Measurements from ENCODE around the gene SMAD5. TPM values are rescaled to one million over a fixed set of nuclear protein-coding genes. Genes with fewer than 3 reads are reported as not detected.

SMAD5 gene
- total and polyA plus RNA-seq, 2 of the 8 experiments (the other 6 are each of a cell fraction or from before 2014, with no cell fraction given) = 30.2 to 60.5 TPM

GRCh38 chr5:136084698-136085097, 47.9 kb upstream of the SMAD5 start:
- DNase-seq (ENCODE audit: low read depth in 1 of 2, low spot score in 2 of 2) (no peak), FAIRE-seq (no peak)
- Histone ChIP-seq H2BK12ac (ENCODE audit: low read depth, low read length) (no peak overlapping the region), H3K4ac (replicated peaks; ENCODE audit: insufficient read length, low read depth, low read length) (no peak overlapping the region), H3K9ac (replicated peaks in 1 of 4; ENCODE audit: extremely low read depth in 1 of 4, low read depth in 3 of 4, low read length in 3 of 4) (no peak overlapping the region), H2BK15ac (ENCODE audit: low read length) (no peak overlapping the region), H3K18ac (ENCODE audit: extremely low read depth, low read length) (no peak overlapping the region), H2BK20ac (ENCODE audit: low read length) (no peak overlapping the region), H3K27me3 (replicated peaks in 1 of 4; ENCODE audit: control insufficient read depth in 3 of 4, extremely low read depth in 1 of 4, insufficient read depth in 3 of 4, low read length in 3 of 4) (peaks cover 0 to 4% (median 0%) of the 10 kb centered on the region in 4 experiments; a peak in 2 of 7 replicates), H2AFZ (ENCODE audit: low read length) (no peak overlapping the region), H3K27ac (ENCODE audit: low read depth, low read length) (no peak overlapping the region), H2BK120ac (replicated peaks; ENCODE audit: low read depth, low read length) (no peak overlapping the region), H4K20me1 (replicated peaks in 1 of 2; ENCODE audit: control insufficient read depth in 1 of 2, insufficient read depth in 2 of 2, low read length in 2 of 2) (no peaks in the 10 kb centered on the region), H2BK5ac (ENCODE audit: low read depth, low read length) (no peak overlapping the region), H2AK5ac (ENCODE audit: low read depth, low read length) (no peak overlapping the region), H3K4me2 (ENCODE audit: insufficient read depth in 1 of 2, low read depth in 2 of 2, low read length in 2 of 2) (no peak overlapping the region), H3K79me1 (ENCODE audit: low read depth, low read length) (no peaks in the 10 kb centered on the region), H4K5ac (ENCODE audit: insufficient read length, low read depth, low read length) (no peak overlapping the region), H4K91ac (replicated peaks; ENCODE audit: insufficient read length, low read length) (no peak overlapping the region), H3K23me2 (ENCODE audit: low read depth, low read length) (peaks cover 2% of the 10 kb centered on the region; the same call in 1 of the 2 replicates), H3K4me1 (replicated peaks in 1 of 4; ENCODE audit: control insufficient read depth in 3 of 4, insufficient read depth in 4 of 4, low read length in 3 of 4) (no peaks in the 10 kb centered on the region), H3K23ac (ENCODE audit: insufficient read length) (no peak overlapping the region), H3K14ac (ENCODE audit: insufficient read length) (no peak overlapping the region), H3K79me2 (ENCODE audit: control insufficient read depth in 1 of 2, insufficient read depth in 2 of 2, low read length in 2 of 2) (no peaks in the 10 kb centered on the region), H3K9me3 (ENCODE audit: insufficient read depth in 2 of 2, low read depth in 1 of 2, low read length in 1 of 2) (no peaks in the 10 kb centered on the region), H3K36me3 (ENCODE audit: control insufficient read depth in 2 of 4, insufficient read depth in 4 of 4, low read length in 3 of 4) (no peaks in the 10 kb centered on the region), H3K4me3 (ENCODE audit: extremely low read depth in 1 of 4, insufficient read depth in 2 of 4, low read depth in 3 of 4, low read length in 4 of 4) (no peak overlapping the region), H3K56ac (replicated peaks; ENCODE audit: insufficient read length, low read depth, low read length) (no peak overlapping the region), H4K8ac (ENCODE audit: extremely low read depth, insufficient read depth, low read length) (no peak overlapping the region)
- POLR2A ChIA-PET (ENCODE audit: partially characterized antibody) = interaction anchor here (0.6 kb wide), 1 partner anchor 671 kb away, joined by 3 read pairs; no protein-coding TSS in a partner anchor
- CTCF ChIA-PET (ENCODE audit: partially characterized antibody) = interaction anchor here (0.6 to 4.3 kb wide), 10 partner anchors 10 to 1097 kb away, joined by 3 to 46 read pairs (median 4); no protein-coding TSS in a partner anchor
- WGBS, 2 experiments (ENCODE audit: extremely low coverage in 1 of 2, insufficient coverage in 1 of 2, insufficient read length in 1 of 2, insufficient replicate concordance in 2 of 2, low coverage in 1 of 2, low lambda C conversion rate in 2 of 2, missing lambda C conversion rate in 1 of 2) = 88% methylated on average over 1 of the region's 1 CpG; no CpG with 5 or more reads in 1 of the 2 experiments
- TF ChIP-seq NRF1 (IDR thresholded peaks at IDR 0.05; ENCODE audit: low read depth, low read length) (no peak), KDM1A (IDR thresholded peaks at IDR 0.05; ENCODE audit: borderline replicate concordance, low read length) (no peak), RNF2 (IDR thresholded peaks at IDR 0.05; ENCODE audit: borderline replicate concordance, low read depth, low read length, missing control alignments, poor library complexity, severe bottlenecking) (no peak), NANOG (IDR thresholded peaks at IDR 0.05; ENCODE audit: insufficient read depth, low read depth, low read length, poor library complexity, severe bottlenecking) (no peak), RFX5 (IDR thresholded peaks at IDR 0.05; ENCODE audit: borderline replicate concordance, low read depth, low read length) (no peak), FOSL1 (IDR thresholded peaks at IDR 0.05; ENCODE audit: insufficient read depth, low read depth, low read length) (no peak), CREB1 (IDR thresholded peaks at IDR 0.05) (no peak), CBX5 (IDR thresholded peaks at IDR 0.05; ENCODE audit: low read depth, low read length) (no peak), HDAC2 (IDR thresholded peaks at IDR 0.05; ENCODE audit: borderline replicate concordance in 1 of 2, low read depth in 2 of 2, low read length in 2 of 2) (no peak)
- TF ChIP-seq, protein P1, sequence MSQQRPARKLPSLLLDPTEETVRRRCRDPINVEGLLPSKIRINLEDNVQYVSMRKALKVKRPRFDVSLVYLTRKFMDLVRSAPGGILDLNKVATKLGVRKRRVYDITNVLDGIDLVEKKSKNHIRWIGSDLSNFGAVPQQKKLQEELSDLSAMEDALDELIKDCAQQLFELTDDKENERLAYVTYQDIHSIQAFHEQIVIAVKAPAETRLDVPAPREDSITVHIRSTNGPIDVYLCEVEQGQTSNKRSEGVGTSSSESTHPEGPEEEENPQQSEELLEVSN (IDR thresholded peaks at IDR 0.05) = no peak

Data from H1 (cell line).